Testis (tissue), 2 donors: Measurements from ENCODE around the gene NT5M.

Experiments
- POLR2A ChIP-seq: fragments of 450-650 bp; IDR thresholded peaks from one replicate; pipeline ENCODE4 v1.6.1; 2017; ENCODE audit warnings: antibody characterized with exemption, mild to moderate bottlenecking, moderate library complexity
- TF ChIP-seq, protein P1 (sequence below), 3 experiments: fragments of 450-650 bp in 2 of 3; fragments of 200-600 bp in 1 of 3; sonication (generic) in 1 of 3; IDR thresholded peaks; one replicate each; pipeline ENCODE4 v1.5.1; 2016 to 2019; ENCODE audit warnings: antibody characterized with exemption in 3 of 3, mild to moderate bottlenecking in 2 of 3, moderate library complexity in 1 of 3

DNA sequence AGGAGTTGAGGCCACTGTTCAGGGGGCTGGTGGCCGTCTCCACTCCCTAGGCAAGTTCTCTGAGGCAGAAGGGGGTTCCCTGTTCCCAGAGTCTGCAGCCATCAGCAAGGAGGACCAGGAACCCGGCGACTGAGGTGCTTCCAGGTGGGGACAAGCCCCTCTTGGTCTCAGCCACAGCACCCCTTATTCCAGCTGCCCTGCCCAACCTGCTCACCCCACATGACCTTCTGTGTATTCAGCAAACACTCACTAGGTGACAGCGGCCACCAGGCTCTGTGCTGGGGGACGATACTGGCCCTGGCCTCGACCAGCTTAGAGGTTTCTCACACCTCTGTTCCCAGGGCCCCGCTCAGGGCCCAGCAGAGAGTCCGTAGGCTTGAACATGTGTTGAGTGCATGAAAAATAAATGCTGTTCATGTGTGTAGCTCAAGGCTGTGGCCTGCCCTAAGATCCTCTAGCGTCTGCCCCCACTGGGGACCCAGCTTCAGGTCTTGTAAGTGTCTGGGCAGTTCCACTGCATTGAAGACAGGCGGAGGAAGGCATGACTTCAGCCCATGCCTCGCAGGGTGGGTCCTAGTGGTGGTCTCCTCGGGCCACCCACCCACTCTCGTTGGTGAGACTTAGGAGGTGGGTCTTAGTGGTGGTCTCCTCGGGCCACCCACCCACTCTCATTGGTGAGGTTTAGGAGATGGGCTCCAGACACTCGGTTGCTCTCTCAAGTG, 44.2 kb downstream of the NT5M start:
- TF ChIP-seq, protein P1, sequence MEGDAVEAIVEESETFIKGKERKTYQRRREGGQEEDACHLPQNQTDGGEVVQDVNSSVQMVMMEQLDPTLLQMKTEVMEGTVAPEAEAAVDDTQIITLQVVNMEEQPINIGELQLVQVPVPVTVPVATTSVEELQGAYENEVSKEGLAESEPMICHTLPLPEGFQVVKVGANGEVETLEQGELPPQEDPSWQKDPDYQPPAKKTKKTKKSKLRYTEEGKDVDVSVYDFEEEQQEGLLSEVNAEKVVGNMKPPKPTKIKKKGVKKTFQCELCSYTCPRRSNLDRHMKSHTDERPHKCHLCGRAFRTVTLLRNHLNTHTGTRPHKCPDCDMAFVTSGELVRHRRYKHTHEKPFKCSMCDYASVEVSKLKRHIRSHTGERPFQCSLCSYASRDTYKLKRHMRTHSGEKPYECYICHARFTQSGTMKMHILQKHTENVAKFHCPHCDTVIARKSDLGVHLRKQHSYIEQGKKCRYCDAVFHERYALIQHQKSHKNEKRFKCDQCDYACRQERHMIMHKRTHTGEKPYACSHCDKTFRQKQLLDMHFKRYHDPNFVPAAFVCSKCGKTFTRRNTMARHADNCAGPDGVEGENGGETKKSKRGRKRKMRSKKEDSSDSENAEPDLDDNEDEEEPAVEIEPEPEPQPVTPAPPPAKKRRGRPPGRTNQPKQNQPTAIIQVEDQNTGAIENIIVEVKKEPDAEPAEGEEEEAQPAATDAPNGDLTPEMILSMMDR (IDR thresholded peaks at IDR 0.05), result no peak
- no peak for TF ChIP-seq POLR2A
